SK-N-SH (cell line): ENCODE data around the gene HHIPL1.

ENCODE experiments used
- CHD2 ChIP-seq: fragments of 150-350 bp; IDR thresholded peaks from 2 replicates; pipeline ENCODE4 v1.6.1; 2018; ENCODE audit warnings: low read length; ENCODE audit not compliant: partially characterized antibody
- EP300 ChIP-seq, 2 experiments: IDR thresholded peaks; 2 replicates each; pipeline versions ENCODE4 v1.4.0 to v1.6.1; 2012; ENCODE audit warnings: borderline replicate concordance in 1 of 2, low read depth in 1 of 2, low read length in 1 of 2
- EZH2phosphoT487 ChIP-seq: fragments of 200-600 bp; sonication (generic); IDR thresholded peaks from 2 replicates; pipeline ENCODE4 v1.6.1; 2017; ENCODE audit warnings: low read depth, mixed run types, mild to moderate bottlenecking, antibody characterized with exemption, moderate library complexity, borderline replicate concordance
- NFIC ChIP-seq: IDR thresholded peaks from 2 replicates; pipeline ENCODE4 v1.4.0; 2012; ENCODE audit warnings: borderline replicate concordance
- POLR2AphosphoS5 ChIP-seq: IDR thresholded peaks from 2 replicates; pipeline ENCODE4 v1.6.1; 2012; ENCODE audit warnings: low read depth, low read length
- RCOR1 ChIP-seq: fragments of 150-350 bp; IDR thresholded peaks from 2 replicates; pipeline ENCODE4 v1.6.1; 2017; ENCODE audit warnings: antibody characterized with exemption, low read length
- SIN3A ChIP-seq: IDR thresholded peaks from 2 replicates; pipeline ENCODE4 v1.6.1; 2012; ENCODE audit warnings: low read depth, mild to moderate bottlenecking, low read length, moderate library complexity, borderline replicate concordance
- SMC3 ChIP-seq: IDR thresholded peaks from 2 replicates; pipeline ENCODE4 v1.6.1; 2012; ENCODE audit warnings: low read depth, low read length, improper control_type of control experiment
- TF ChIP-seq, protein P1 (sequence below): IDR thresholded peaks from 2 replicates; pipeline ENCODE4; 2012
- TF ChIP-seq, protein P2 (sequence below): fragments of 200-600 bp; sonication (generic); IDR thresholded peaks from 2 replicates; pipeline ENCODE4 v1.6.1; 2017; ENCODE audit warnings: antibody characterized with exemption, mild to moderate bottlenecking, moderate library complexity
- TF ChIP-seq, protein P3 (sequence below): IDR thresholded peaks from 2 replicates; pipeline ENCODE4 v1.4.0; 2012; ENCODE audit warnings: low read depth

DNA sequence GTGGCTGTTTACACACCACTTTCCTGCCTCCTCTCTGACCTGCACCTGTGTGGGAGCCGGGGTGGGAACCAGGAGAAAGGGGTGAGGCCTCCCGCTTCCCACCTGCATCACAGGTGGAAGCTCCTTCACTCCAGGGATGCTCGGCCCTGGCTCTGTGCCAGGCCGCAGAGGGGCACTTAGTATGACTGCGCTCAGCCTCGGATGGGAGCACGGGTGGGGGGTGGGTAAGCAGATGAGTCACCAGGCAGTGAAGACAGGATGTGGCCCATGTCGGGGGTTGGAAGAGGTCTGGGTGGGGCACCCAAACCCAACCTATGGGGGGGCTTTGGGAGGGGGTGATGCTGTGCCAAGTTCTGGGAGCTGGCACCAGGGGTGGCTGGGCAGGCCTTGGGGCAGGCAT is 31.7 kb downstream of the HHIPL1 start:
- TF ChIP-seq CHD2 (no peak), EZH2phosphoT487 (no peak), SMC3 (no peak), POLR2AphosphoS5 (no peak), EP300 (IDR thresholded peaks at IDR 0.05; ENCODE audit: borderline replicate concordance in 1 of 2, low read depth in 1 of 2, low read length in 1 of 2) (no peak), RCOR1 (no peak), SIN3A (no peak), NFIC (no peak)
- TF ChIP-seq, protein P1, sequence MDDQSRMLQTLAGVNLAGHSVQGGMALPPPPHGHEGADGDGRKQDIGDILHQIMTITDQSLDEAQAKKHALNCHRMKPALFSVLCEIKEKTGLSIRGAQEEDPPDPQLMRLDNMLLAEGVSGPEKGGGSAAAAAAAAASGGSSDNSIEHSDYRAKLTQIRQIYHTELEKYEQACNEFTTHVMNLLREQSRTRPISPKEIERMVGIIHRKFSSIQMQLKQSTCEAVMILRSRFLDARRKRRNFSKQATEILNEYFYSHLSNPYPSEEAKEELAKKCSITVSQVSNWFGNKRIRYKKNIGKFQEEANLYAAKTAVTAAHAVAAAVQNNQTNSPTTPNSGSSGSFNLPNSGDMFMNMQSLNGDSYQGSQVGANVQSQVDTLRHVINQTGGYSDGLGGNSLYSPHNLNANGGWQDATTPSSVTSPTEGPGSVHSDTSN, result no peak
- TF ChIP-seq, protein P2, sequence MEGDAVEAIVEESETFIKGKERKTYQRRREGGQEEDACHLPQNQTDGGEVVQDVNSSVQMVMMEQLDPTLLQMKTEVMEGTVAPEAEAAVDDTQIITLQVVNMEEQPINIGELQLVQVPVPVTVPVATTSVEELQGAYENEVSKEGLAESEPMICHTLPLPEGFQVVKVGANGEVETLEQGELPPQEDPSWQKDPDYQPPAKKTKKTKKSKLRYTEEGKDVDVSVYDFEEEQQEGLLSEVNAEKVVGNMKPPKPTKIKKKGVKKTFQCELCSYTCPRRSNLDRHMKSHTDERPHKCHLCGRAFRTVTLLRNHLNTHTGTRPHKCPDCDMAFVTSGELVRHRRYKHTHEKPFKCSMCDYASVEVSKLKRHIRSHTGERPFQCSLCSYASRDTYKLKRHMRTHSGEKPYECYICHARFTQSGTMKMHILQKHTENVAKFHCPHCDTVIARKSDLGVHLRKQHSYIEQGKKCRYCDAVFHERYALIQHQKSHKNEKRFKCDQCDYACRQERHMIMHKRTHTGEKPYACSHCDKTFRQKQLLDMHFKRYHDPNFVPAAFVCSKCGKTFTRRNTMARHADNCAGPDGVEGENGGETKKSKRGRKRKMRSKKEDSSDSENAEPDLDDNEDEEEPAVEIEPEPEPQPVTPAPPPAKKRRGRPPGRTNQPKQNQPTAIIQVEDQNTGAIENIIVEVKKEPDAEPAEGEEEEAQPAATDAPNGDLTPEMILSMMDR, result no peak
- TF ChIP-seq, protein P3, sequence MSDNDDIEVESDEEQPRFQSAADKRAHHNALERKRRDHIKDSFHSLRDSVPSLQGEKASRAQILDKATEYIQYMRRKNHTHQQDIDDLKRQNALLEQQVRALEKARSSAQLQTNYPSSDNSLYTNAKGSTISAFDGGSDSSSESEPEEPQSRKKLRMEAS, result no peak
